GM18526 (cell line): ENCODE data around the gene MLKL.
A peak's percentile ranks its signal among the peaks of the same experiment; 100 is the strongest.

Source experiments
- POLR2A ChIP-seq: IDR thresholded peaks from 3 replicates; pipeline ENCODE4 v1.6.1; 2011; ENCODE audit not compliant: insufficient read length; ENCODE audit errors: extremely low read depth

The MLKL gene

GRCh38 chr16:74700438-74701225, at the start of gene MLKL:
Gene MLKL (minus strand): TSS chr16:74700862. CDS start chr16:74695757, 5,105 bp downstream.
- TF ChIP-seq POLR2A: peak; percentile 50

GRCh38 chr16:74749291-74750055, 48.8 kb upstream of the MLKL start:
- TF ChIP-seq POLR2A: no peak

GRCh38 chr16:74748616-74749026, 48.0 kb upstream of the MLKL start:
- no peak for TF ChIP-seq POLR2A

GRCh38 chr16:74747716-74748615, 47.3 kb upstream of the MLKL start:
- no peak for TF ChIP-seq POLR2A

- no peak for TF ChIP-seq POLR2A
Observed at GRCh38 chr16:74745926-74746325, 45.3 kb upstream of the MLKL start.

- TF ChIP-seq POLR2A: no peak
Observed at GRCh38 chr16:74745109-74745615, 44.5 kb upstream of the MLKL start.

- no peak for TF ChIP-seq POLR2A
Observed at GRCh38 chr16:74744566-74744965, 43.9 kb upstream of the MLKL start.

GRCh38 chr16:74743668-74744299, 43.1 kb upstream of the MLKL start:
- TF ChIP-seq POLR2A: no peak

GRCh38 chr16:74743045-74743667, 42.5 kb upstream of the MLKL start:
- no peak for TF ChIP-seq POLR2A

- TF ChIP-seq POLR2A: no peak
Observed at GRCh38 chr16:74742051-74742481, 41.4 kb upstream of the MLKL start.

- no peak for TF ChIP-seq POLR2A
Observed at GRCh38 chr16:74740795-74741304, 40.2 kb upstream of the MLKL start.

- no peak for TF ChIP-seq POLR2A
Observed at GRCh38 chr16:74739275-74739674, 38.6 kb upstream of the MLKL start.

- TF ChIP-seq POLR2A: no peak
Observed at GRCh38 chr16:74738816-74739215, 38.2 kb upstream of the MLKL start.

- TF ChIP-seq POLR2A: no peak
Observed at GRCh38 chr16:74738113-74738541, 37.5 kb upstream of the MLKL start.
